D341Med (cell line): ENCODE data around the gene GP1BB.

Experiments used
- DNase-seq: peaks from one replicate; pipeline ENCODE4 v3.0.0; 2012; ENCODE audit warnings: low spot score

The GP1BB gene

DNA sequence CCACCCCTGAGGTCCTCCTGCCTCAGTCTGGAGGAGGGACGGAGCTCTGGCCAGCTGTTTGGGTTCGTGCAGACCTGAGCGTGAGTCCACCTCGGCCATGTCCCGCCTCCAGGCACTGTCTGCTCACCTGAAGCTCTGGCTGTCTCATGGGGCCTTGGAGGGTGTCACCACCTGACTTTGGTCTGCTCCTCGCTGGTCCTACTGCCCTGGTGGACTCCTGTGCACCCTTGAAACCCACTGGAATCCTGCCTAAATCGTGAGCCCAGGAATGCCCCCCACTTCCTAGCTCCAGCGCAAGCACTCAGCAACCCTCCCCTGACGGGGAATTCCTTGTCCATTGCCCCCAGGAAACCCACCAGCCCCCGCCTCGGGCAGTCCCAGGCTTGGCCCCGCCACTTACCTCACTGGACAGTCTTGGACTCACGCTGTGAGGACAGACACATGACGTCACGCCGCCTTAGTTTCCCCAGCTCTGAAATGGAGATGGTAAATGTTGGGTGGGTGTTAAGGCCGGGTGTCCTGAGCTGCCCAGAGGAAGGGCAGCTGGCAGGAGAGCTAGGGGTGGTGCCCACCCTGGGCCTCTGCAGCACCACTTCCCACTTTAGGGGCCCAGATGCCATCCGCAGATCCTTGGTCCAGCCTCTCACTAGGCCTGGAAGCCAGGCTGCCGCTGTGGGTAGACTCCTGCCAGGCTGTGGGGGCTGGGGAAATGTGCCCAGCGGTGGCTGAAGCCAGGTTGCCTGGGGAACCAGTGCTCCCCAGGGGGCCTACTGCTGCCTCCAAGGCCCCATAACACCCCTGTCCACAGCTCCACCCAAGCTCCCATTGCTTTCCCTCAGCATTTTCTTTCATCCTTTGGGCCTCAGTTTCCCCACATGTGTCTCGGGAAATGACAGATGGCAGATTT lies 19.1 kb downstream of the GP1BB start:
- DNase-seq = no peak

DNA sequence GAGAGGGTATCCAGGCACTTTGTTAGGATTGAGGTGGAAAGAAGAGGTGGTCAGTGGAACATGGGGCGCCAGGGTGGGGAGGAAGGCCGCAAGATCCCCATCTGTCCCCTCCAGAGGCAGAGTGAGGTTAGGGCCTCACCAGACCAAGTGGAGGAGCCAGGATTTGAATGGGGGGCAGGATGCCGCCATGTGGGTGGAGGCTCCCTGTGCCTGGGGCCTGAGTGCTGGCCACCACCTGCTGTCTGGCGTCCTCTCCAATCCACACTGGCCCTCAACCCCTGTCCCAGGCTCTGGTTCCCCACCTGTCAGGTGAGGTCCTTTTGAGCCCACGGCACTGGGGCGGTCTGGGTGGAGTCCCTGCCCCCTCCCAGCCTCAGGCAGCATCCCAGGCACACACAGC lies 19.7 kb downstream of the GP1BB start:
- no peak for DNase-seq

DNA sequence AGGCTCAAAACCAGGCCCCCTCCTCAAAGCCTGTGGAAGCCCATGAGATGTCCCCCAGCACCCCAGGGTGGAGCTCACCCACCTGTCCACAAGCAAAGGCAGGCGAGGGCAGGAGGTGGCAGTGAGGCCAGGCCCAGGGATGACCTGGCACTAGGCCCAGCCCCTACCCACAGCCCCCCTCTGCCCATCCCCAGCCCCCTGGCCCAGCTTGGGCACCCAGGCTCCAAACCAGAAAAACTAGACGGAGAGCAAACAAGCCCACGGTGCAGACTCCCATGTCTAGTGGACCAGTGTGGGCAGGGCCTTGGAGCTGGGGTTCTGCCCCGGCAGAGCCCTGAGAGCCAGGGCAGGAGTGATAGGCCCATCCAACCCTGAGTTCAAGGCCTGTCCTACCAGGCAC lies 20.3 kb downstream of the GP1BB start:
- DNase-seq = no peak

DNA sequence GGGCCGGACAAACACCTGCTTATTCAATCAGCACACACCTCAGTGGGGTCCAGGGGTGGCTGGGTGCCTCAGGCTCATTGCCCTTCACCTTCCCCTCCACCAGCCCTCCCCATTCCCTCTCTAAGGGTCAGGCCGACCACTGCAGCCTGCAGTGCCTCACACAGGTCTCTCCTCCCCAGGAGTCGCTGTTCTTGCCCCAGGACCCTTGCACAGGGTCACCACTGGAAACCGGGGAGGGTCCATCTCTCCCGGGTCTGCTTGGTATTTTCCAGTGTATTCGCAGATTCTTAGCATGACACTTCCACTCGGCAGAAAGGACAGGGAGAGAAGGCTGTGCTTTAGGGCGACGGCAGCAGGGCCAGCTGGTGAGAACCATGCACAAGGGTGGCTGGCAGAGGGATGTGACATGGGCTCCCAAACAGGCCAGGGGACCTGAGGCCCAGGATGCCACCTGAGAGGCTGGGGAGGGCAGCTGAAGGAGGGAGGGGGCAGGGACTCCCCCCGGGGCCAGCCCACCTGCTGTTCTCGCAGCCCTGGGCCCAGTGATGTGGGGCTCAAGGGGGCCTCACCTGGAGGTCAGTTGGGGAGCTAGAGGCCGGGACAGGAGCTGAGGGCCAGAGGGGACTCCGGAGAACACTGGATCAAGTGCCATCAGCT lies 21.1 kb downstream of the GP1BB start:
- no peak for DNase-seq

DNA sequence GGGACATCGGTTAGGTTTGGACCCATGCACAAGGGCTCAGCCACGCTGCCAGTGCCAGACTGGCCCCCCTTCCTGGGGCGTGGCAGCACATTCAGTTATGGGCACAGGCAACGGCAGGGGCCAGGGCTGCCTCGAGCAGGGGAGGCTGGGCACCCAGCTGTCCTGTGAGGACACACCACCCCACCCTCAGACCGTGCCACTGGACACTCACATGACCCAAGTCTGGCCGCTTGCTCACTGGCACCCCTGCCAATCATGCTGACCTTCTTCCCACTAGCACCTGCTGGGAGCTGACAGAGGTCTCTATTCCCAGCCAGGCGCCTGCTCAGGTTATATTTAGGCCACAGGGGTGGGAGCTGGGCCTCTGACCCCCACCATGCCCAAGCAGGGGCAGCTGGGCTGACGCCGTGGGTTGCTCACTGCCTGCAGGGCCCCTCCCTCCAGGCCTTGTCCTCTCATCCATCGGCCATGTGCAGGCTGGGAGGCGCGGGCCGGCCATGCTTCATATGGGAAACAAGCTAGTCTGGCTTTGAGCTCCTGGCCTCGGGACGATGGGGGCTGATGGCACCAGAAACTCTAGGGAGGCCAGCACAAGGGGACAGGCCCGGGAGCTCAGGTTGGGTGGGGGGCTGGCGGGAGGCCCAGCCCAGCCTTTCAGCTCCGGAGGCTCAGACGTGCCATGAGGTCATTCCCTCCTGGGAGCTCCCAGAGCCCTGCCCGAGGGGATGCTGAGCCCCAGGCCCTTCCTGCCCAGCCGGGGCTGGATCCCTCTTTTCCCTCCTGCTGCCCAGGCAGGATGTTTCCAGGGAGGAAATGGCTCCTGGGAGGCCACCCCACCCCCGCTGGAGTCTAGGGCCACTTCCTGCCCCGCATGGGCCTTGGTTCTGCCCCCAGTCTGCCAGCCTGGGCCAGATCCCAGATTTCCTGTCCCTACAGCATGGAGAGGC lies 22.1 kb downstream of the GP1BB start:
- DNase-seq = no peak

DNA sequence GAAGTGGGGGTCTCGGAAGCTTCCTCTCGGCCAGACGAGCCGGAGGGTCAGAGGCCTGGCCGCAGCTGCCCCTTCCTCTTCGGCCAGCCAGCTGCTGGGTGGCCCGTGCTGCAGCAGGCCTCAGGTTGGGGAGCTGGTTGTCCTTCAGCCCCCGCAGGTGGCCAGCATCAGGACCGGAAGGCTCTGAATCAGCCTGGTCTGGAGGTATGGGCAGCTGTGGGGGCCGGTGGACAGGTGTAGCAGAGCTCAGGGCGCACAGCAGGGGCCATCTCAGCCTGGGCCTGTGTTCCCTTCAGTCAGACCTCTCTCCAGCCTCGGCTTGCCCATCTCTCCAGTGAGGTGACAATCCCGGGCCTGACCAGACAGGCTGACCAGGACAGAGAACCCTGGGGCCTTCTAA lies 23.4 kb downstream of the GP1BB start:
- no peak for DNase-seq

DNA sequence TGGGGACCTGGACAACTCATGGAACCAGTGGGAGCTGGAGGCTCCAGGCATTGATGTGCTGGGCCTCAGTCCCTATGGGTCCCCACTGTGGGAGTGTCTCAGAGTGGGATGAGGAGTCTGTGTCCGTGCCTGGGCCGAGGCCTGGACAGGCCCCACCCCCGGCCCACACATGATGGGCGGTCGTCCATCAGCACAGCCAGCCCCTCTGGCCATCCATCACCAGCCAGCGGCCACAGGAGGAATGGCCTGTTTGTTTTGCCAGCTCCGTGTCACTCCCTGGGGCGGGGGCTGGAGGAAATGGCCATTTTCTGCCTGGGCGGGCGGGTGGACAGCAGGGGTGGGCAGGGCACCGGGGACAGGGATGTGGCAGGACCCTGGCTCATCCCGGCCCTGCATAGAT lies 24.2 kb downstream of the GP1BB start:
- DNase-seq = no peak

DNA sequence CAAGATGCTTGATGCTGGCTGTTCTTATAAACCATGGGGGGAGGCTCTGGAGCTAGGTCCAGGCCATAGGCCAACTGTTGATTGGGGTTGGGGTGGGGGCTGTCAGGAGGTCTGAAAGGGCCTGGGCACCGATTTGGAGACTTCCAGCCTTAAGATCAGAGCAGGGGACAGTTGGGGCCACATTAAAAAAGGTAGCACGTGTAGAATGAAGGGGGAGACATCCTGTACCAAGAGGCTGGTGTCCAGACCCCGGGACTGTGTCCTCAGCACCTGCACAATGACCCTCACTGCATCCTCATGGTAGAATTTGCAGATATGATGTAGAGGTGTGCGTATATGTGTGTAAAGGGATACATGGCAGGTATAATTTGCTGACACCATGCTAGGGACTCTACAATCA lies 24.8 kb downstream of the GP1BB start:
- DNase-seq = no peak

DNA sequence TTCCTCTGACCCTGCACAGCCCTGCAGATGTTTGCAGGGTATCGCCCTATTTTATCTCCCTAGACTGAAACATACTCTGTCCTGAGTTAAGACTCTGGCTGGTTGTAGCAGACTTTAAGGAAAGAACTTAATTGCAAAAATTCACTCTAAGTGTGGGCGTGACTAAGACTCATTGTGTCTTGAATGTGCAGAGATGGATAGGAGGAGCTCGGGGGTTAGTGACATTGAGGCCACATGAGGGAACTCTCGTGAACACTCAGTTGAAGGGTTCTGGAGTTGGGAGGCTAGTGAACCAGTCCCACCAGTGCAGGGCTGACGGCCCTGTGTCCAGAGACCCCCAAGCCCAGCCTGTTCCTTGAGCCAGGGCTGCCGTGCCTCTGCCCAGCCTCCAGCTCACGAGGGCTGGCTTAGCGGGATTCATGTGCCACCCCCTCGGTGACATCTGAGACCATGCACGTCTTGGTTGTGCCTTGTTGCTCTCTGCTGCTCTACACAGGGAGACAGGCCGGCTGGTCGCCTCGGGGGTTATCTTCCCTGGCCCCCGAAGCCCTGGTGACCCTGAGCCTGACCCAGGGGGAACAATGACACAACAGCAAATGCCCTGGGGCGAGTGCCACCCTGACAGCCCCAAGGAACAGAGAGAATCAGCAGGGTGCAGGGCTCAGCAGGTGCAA lies 25.8 kb downstream of the GP1BB start:
- DNase-seq = no peak

DNA sequence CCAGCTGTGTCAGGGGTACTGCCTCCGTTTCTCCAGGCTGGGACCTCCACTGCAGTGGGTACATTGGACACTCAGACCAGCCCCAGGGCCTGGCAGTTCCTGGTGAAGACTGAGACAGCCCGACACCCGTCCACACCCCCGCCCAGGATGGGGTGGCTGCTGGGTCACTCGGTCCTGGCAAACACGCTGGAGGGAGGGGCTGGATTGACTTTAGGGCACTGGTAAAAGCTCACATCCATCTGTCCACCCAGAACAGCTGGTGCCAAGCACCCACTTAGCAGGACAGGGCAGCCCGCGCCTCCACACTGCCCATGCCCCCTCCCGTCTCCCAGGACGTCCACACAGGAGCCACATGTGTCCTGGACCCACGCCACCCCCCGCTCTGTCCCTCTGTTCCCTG lies 26.5 kb downstream of the GP1BB start:
- no peak for DNase-seq

DNA sequence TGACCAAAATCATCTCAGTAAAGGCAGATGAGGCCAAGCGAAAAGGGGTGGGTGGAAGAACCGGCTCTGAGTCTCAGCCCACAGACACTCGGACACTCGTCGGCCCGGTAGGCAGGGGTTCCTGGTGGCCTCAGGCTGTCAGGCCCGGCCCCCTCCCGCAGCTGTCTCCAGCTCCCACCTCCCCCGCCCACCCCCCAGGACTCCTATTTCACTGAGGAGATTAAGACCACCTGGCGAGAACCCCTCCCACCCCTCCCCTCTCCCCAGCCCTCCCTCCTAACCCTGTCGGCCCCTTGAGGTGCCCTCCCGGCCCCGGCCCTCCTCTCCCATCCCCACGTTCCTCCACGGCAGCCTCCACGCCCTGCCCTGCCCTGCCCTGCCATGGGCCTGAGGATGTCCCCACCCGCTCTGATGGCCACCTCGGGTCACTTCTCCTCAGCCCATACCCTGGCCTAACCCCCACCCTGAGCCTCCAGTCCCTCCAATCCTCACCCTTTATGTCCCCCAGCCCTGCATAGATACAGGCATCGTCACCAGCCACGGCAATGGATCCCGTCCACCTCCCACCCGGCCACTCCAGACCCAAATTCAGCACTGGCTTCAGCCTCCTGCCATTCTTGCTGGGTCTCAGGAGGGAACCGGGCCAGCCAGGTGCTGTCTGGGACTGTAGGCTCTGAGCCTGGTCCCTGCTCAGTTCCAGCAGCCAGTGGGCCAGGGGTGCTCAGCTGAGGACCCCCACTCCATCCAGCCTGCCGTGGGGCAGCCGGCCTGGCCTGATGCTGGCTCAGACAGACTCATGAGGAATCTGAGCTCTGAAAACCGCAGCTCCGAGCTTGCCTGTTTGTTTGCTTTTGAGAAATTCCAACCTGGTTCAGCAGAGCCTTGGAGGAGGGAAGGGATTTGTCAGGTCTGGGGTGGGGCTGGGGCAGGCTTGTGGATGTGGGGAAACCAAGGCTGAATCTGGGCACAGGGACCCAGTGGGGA lies 27.5 kb downstream of the GP1BB start:
- no peak for DNase-seq

DNA sequence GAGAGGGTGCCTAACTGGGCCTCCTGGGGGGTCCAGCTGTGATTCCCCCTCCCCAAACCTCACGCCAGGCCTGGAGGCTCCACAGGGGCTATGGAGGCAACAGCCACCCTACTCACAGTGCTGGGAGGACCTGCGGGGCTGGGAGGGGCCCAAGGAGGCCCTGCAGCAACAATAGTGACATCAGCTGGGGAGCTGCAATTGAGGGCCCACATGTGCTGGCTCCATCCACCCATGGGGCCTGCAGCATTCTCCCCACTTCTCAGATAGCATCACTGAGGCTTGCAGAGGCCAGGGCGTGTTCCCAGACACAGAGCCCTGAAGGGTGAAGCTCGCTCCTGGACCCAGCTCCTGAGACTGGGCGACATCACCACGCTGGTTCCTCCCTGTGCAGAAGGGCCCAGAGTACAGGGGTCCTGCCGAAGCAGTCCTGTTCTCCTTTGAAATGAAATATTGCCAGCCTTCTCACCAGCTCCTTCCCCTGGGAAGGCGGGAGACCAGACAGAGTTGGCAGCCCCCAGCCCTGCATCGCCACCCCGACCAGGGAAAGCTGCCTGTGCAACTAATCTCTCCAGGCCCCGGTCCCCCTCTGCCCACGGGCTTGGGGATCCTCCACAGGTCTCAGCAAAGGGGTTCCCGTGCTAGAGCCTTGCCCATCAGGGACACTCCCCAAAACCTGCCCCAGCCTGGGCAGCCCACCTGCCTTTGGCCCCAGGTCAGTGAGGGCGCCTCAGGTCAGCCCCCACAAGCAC lies 28.3 kb downstream of the GP1BB start:
- no peak for DNase-seq

DNA sequence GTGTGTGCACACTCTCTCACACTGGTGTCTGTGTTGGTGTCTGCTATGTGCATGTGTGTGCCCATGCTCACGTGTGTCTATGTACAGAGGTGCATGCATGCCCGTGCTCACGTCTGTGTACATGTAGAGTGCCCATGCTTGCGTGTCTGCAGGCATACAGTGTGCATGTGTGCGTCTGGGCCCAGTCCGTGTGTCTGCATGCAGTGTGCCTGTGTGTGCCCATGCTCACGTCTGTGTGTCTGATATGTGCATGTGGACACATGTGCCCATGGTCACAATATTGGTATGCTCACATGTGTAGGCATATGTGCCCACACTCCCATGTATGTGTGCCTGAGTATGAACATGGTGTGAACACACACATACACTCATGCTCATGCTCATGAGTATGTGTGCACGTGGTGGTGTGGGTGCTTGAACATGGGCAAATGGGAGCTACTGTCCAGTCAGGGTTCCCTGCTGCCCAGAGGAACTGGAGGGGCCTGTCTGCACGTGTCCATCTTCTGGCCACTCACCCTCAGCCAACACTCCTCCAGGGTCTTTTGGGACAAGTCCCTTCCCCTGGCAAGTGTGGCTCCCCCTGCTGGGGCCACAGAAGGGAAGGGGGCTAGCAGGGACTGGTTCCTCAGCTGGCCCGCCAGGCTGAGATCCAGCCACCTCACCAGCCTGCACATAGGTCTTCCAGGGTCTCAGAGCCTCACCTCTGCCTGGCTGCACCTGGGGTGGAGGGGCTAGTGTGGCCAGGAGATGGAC lies 29.9 kb downstream of the GP1BB start:
- no peak for DNase-seq

DNA sequence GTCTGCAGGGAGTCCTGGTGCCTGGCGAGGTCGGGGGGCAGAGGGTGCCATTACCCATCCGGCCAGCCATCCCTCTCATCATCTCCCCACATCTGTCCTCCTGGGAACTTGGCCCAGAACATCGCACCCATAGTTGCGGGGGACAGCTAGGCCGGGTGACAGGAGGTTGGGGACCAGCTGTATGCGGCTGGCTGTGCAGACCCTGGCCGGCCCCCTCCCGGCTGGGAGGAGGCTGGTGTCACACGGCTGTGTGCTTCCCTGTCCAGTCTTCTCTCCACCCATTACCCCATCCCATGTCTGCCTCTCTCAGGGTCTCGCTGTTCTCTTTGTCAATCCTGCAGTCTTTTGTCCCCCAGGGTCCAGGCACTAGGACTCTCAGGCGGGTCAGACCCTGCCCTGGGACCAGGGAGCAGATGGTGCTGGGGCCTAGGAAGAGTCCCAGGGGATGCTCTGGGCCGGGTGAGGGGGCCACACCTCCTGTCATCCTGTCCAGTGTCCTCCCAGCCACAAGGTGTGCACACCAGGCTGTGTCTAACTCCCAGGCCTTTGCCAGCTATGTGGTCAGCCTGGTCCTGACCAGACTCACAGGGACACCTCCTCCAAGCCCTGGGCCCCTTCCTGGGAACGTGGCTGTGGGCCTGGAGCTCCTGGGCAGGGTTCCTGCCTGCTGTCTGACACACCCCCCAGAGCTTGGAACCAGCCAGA lies 30.8 kb downstream of the GP1BB start:
- no peak for DNase-seq

DNA sequence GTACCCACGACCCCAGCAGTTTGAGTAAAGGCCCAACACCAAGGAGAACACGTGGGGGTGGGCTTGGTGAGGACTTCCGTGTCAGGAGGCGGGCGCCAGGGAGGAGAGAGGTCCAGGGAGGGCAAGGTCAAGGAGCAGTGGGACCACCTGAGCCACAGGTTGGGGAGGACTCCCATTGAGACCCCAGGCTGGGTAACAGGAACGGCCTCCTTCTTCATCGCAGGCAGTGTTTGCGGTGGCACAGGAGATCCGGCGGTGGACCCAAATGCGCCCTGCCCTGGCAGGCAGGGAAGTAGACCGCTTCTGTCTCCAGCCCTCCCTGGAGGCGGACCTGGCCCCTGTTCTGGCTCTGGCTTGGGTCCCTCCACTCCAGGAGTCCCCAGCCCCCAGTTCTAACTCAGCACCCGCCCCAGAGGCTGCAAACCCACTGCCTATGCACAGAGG lies 31.4 kb downstream of the GP1BB start:
- no peak for DNase-seq

DNA sequence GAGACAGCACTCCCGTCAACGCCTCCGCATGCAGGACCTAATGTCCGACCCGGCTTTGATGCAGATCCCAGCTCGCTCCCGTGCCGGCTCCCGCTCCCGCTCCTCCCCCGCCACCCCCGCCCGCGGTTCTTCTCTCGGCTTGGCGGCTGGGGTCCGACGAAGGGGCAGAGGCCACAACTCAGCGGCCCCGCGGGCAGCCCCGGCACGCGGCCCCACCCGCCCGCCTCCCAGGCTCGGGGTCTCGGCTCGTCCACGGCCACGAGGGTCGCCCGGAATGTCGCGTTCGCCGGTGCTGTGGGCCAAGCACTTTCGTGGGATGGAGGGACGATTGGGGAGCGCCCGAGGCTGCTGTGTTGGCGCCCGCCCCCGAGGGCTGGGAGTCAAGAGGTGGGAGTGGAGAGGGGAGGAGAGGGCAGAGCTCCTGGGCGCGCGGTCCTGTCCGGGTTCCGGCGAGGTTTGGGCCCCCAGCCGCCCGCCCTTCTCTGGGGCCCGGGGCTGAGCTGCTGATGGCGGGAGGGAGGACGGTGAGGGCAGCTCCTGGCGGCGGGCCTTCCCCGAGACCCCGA lies 31.9 kb downstream of the GP1BB start:
- DNase-seq = no peak

DNA sequence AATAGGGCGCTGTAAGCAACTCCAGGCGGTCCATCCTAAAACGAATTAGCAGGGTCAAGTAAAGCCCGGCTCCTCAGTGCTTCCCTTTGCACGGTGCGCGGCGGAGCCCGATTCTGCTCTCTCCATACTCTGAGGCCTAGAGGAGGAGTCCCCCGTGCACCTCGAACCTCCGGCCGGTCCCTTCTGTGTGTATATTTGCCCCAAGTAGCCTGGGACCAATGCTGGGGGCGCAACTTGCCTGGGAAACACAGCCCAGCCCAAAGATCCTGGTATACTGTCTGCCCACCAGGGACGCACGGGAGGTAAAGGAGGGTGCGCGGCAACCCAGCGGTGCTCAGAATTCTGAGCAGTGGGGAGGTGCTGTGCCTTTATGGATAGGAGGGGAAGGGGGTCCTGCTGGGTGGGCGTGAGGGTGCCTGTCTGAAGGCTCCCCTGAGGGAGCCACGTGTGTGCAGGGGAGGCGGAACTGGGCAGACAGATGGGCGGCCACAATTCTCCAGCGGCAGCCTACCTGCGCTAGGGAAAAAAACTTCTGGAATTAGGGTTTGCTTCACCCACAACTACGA lies 32.5 kb downstream of the GP1BB start:
- no peak for DNase-seq
